HepG2 (cell line): ENCODE results near the gene ADAM15. TPM values are rescaled to one million over a fixed set of nuclear protein-coding genes. Genes with fewer than 3 reads are reported as not detected.

Source experiments
- ATAC-seq: fragments of 200-7000 bp; cut with Tn5 transposase; 3 replicates; pipeline ENCODE4 v1.9.1; 2020; ENCODE audit warnings: mild to moderate bottlenecking, moderate library complexity
- BruUV-seq: library from RNA; stranded (reverse); fragments of 400-500 nt; replicated peaks from 2 replicates; lab custom pipeline; 2021; lab: Mats Ljungman, UMichigan
- CTCF ChIA-PET: fragments of 300-600 bp; formaldehyde crosslinking; extraction: SDS; loops from one replicate; lab custom pipeline; 2021; ENCODE audit warnings: low total read pairs, inconsistent platforms, low intra/inter-chr PET ratio; lab: Yijun Ruan, JAX
- POLR2A ChIA-PET: fragments of 350-600 bp; sonication (Branson Sonifier 250); formaldehyde crosslinking; loops from one replicate; lab custom pipeline; 2020; ENCODE audit warnings: antibody characterized with exemption, inconsistent platforms; lab: Yijun Ruan, JAX
- DNase-seq: peaks from one replicate; pipeline ENCODE4 v3.0.0-alpha.2; 2015; ENCODE audit warnings: low spot score
- FAIRE-seq: peaks from 3 replicates; lab custom pipeline; 2011; peaks lifted over from hg19 to GRCh38; lab: Jason Lieb, UNC
- H2AFZ ChIP-seq: one replicate; pipeline ENCODE4 v1.6.1; 2011; ENCODE audit warnings: low read length, inconsistent platforms
- H3K27ac ChIP-seq: fragments of 300-600 bp; 3 replicates; pipeline ENCODE4 v1.8.0; 2011; ENCODE audit warnings: mixed run types, mild to moderate bottlenecking, mixed read lengths, low read length, inconsistent platforms; ENCODE audit not compliant: insufficient read depth; ENCODE audit errors: extremely low read length
- H3K27me3 ChIP-seq, 2 experiments: fragments of 200-600 bp in 1 of 2; 2 replicates in 1 of 2; 3 replicates in 1 of 2; pipeline versions ENCODE4 v1.6.0 to v1.8.0; 2011; ENCODE audit warnings: low read length in 2 of 2, mild to moderate bottlenecking in 2 of 2, moderate library complexity in 2 of 2, inconsistent platforms in 1 of 2; ENCODE audit not compliant: insufficient read depth in 2 of 2, control insufficient read depth in 1 of 2
- H3K36me3 ChIP-seq, 2 experiments: fragments of 200-600 bp in 1 of 2; replicated peaks in 1 of 2; 2 replicates in 1 of 2; 3 replicates in 1 of 2; pipeline versions ENCODE4 v1.5.1 to v1.8.0; 2011; ENCODE audit warnings: low read length in 2 of 2, inconsistent platforms in 1 of 2; ENCODE audit not compliant: insufficient read depth in 2 of 2, control insufficient read depth in 1 of 2
- H3K4me1 ChIP-seq: 2 replicates; pipeline ENCODE4 v1.5.1; 2012; ENCODE audit warnings: low read length, inconsistent platforms; ENCODE audit not compliant: insufficient read depth
- H3K4me2 ChIP-seq: 2 replicates; pipeline ENCODE4 v1.6.0; 2011; ENCODE audit warnings: low read depth, low read length, inconsistent platforms
- H3K4me3 ChIP-seq, 3 experiments: fragments of 200-600 bp in 1 of 3; sonication (generic), shearing (Covaris generic) in 1 of 3; replicated peaks in 1 of 3; 2 replicates each; pipeline ENCODE4 v1.5.1; 2011 to 2016; ENCODE audit warnings: low read length in 3 of 3, inconsistent platforms in 2 of 3, low read depth in 2 of 3, mild to moderate bottlenecking in 2 of 3, control low read depth in 1 of 3, mixed read lengths in 1 of 3; ENCODE audit not compliant: insufficient read depth in 1 of 3
- H3K79me2 ChIP-seq: one replicate; pipeline ENCODE4 v1.6.1; 2011; ENCODE audit warnings: low read length, inconsistent platforms; ENCODE audit not compliant: insufficient read depth
- H3K9ac ChIP-seq: 2 replicates; pipeline ENCODE4 v1.6.0; 2011; ENCODE audit warnings: mild to moderate bottlenecking, low read depth, low read length, inconsistent platforms; ENCODE audit not compliant: insufficient read depth
- H3K9me3 ChIP-seq: 2 replicates; pipeline ENCODE4 v1.5.1; 2012; ENCODE audit warnings: mild to moderate bottlenecking, low read length
- H4K20me1 ChIP-seq: 2 replicates; pipeline ENCODE4 v1.6.0; 2011; ENCODE audit warnings: inconsistent platforms, mild to moderate bottlenecking, low read length, moderate library complexity; ENCODE audit not compliant: insufficient read depth
- KLF15 ChIP-seq: sonication (generic); formaldehyde crosslinking; IDR thresholded peaks from 2 replicates; pipeline ENCODE4 v1.8.1; 2023; ENCODE audit warnings: borderline replicate concordance, mild to moderate bottlenecking, inconsistent platforms, missing genetic modification reagents, mixed read lengths
- NONO ChIP-seq, 2 experiments: fragments of 450-650 bp in 1 of 2; sonication (generic) in 1 of 2; formaldehyde crosslinking in 1 of 2; IDR thresholded peaks in 1 of 2; conservative IDR thresholded peaks in 1 of 2; 2 replicates each; pipeline versions ENCODE4 v1.6.1 to v1.8.0; 2017 to 2022; ENCODE audit warnings: mild to moderate bottlenecking in 1 of 2, missing genetic modification reagents in 1 of 2, moderate library complexity in 1 of 2
- NR2F6 ChIP-seq, 2 experiments: IDR thresholded peaks; 2 replicates each; pipeline ENCODE4 v1.6.1; 2016; ENCODE audit warnings: antibody characterized with exemption in 1 of 2, mild to moderate bottlenecking in 1 of 2
- SRY ChIP-seq: sonication (generic); formaldehyde crosslinking; IDR thresholded peaks from 2 replicates; pipeline ENCODE4 v1.8.0; 2022; ENCODE audit warnings: mild to moderate bottlenecking, missing genetic modification reagents
- ZNF180 ChIP-seq: sonication (generic); formaldehyde crosslinking; IDR thresholded peaks from 2 replicates; pipeline ENCODE4 v1.4.0; 2020; ENCODE audit warnings: low read depth, missing genetic modification reagents, borderline replicate concordance
- ZNF235 ChIP-seq: sonication (generic); formaldehyde crosslinking; IDR thresholded peaks from 2 replicates; pipeline ENCODE4 v1.8.1; 2023; ENCODE audit warnings: mild to moderate bottlenecking, missing genetic modification reagents, borderline replicate concordance
- WGBS: methylation state at CpG from one replicate; pipeline ENCODE4 v1.1.6; 2017; ENCODE audit warnings: low lambda C conversion rate; 5-methylcytosine and 5-hydroxymethylcytosine counted together
- in situ Hi-C: cut with HindIII; loops from 2 replicates; pipeline ENCODE4 v1.10.0; 2017; ENCODE audit warnings: low pct_unique_long_range_greater_than_20kb; ENCODE audit not compliant: extremely low pct_ligation_motif_present
- intact Hi-C: fragments of 100-400 bp; cut with micrococcal nuclease; formaldehyde crosslinking; loops from one replicate; pipeline ENCODE4 v1.10.0; 2022; ENCODE audit not compliant: unreplicated experiment
- polyA plus RNA-seq, 8 experiments: library from polyadenylated mRNA; depleted of rRNA in 3 of 8; stranded (reverse) in 7 of 8; unstranded in 1 of 8; fragments of >200 nt; fragmentation: Illumina TruSeq in 4 of 8; extraction: Trizol in 4 of 8; gene quantifications; 2 replicates each; pipeline versions ENCODE4 v1.2.1 to v1.2.3, GENCODE V29; 2011 to 2016; ENCODE audit warnings: low read depth in 4 of 8, missing spikeins in 1 of 8, mixed read lengths in 1 of 8; ENCODE audit not compliant: insufficient read depth in 1 of 8
- total RNA-seq, 5 experiments: library from RNA; depleted of rRNA; stranded (reverse); fragments of >200 nt; fragmentation: Illumina TruSeq; extraction: Trizol; gene quantifications; 2 replicates each; pipeline ENCODE4 v1.2.3, GENCODE V29; 2016; ENCODE audit warnings: low read depth in 1 of 5
- TF ChIP-seq, protein P1 (sequence below): sonication (generic); formaldehyde crosslinking; IDR thresholded peaks from 2 replicates; pipeline ENCODE4 v1.4.0; 2020; ENCODE audit warnings: low read depth, mild to moderate bottlenecking, missing genetic modification reagents
- TF ChIP-seq, protein P2 (sequence below): sonication (generic); formaldehyde crosslinking; IDR thresholded peaks from 2 replicates; pipeline ENCODE4 v1.4.0; 2020; ENCODE audit warnings: mild to moderate bottlenecking, missing genetic modification reagents

The ADAM15 gene
- total and polyA plus RNA-seq, 2 of the 13 experiments (the other 11 are each of a cell fraction or from before 2014, with no cell fraction given) = 17.9 to 25.6 TPM

DNA sequence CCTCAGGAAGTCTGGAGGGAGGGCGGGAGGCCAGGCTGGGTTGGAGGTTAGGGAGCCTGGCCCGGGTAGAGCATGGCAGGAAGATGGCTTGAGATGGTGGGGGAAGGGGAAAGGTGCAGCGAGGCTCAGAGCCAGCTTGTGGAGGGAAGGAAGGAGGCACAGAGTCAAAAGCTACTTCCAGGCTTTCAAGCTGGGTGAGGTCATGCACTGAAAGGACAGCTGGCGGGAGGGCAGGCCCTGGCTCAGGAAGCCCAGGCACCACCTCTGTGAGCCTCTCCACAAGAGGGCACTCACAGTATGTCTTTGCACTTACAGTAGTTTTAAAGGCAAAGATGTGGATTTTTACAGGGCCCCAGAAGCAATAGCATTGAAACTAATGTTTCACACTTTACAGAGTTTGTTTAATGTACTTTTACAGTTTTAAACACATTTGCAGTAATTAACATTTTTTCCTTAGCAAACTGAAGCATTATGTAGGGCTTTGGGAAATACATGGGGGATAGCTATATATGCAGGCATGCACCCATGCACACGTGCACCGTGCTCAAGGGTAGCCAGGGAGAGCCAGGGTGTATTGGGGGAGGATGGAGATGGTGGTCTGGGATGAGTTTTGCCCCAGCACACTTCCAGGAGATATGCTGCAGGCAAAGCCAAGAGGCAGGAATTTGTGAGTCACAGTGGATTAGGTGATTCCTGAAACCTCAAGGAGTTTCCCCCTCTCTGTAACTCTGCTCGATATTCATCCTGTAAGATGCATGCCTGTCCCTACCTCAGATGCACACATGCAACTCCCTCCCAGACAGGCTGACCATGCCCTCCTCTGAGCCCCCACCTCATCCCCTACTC is 6.1 kb upstream of the ADAM15 start (continued):
- no peak for TF ChIP-seq ZNF235

DNA sequence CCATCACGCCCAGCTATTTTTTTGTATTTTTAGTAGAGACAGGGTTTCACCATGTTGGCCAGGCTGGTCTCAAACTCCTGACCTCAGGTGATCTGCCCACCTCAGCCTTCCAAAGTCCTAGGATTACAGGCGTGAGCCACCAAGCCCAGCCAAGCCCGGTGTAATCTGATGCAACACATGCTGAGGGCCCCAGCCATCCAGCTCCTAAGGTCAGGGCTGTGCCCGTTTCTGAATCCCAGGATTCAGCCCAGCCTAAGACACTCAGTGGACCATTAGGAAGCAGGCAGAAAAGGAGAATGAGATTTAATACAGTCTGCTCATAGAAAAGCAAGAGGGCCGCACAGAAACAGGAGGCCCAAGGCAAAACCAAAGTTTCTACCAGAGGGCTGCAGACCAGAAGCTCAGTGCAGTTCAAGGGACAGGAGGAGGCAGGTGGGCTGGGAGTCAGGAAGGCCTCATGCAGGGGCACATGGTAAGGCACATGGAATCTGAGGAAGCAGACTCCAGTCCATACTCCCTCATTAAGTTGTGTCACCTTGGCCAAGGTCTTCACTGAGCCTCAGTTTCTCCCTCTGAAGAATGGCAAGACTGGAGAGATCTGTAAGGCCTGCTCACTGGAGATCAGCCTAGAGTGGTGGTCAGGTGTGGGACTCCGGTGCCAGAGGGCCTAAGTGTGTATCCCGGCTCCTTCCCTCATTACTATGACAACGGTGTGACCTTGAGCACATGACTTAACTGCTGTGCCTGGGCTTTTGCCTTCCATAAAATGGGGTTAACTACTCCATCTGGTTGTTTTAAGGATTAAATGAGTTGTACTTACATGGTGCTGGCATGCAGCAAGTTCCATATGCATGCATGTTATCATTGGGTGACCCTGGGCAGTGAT is 2.4 kb upstream of the ADAM15 start:
- in situ Hi-C loops = no loop called here
- intact Hi-C loops = loop anchor here (5.0 kb wide), 2 partner anchors 34 to 141 kb away; no protein-coding TSS in a partner anchor
- H3K9me3 ChIP-seq = no peaks in the 10 kb centered on the region
- no peak for DNase-seq
- POLR2A ChIA-PET = interaction anchor here (0.7 to 1.0 kb wide), 5 partner anchors 10 to 93 kb away, joined by 3 to 4 read pairs (median 3); partner anchors contain the start of genes PBXIP1 and SHC1
- H3K27me3 ChIP-seq = no peaks in the 10 kb centered on the region
- BruUV-seq = no TSS peak
- CTCF ChIA-PET = interaction anchor here (2.0 kb wide), 1 partner anchor 31 kb away, joined by 7 read pairs; no protein-coding TSS in a partner anchor
- ATAC-seq = 0 out of 3 replicates have a peak, but pooled peaks have one; percentile 8
- peak overlapping the region; percentile 11 for H3K4me2 ChIP-seq
- H3K9ac ChIP-seq = no peak overlapping the region
- no peaks in the 10 kb centered on the region for H3K36me3 ChIP-seq
- H3K4me1 ChIP-seq = peaks cover 72% of the 10 kb centered on the region
- peak overlapping the region; percentile 48 for H3K27ac ChIP-seq
- H3K4me3 ChIP-seq = no peak overlapping the region
- H2AFZ ChIP-seq = no peak overlapping the region
- H4K20me1 ChIP-seq = no peaks in the 10 kb centered on the region
- no peaks in the 10 kb centered on the region for H3K79me2 ChIP-seq
- 31% methylated on average over 6 of the region's 8 CpGs for WGBS
- FAIRE-seq = peak; percentile 52
- no peak for TF ChIP-seq KLF15 (CRISPR knock-in tag)
- TF ChIP-seq, protein P1, sequence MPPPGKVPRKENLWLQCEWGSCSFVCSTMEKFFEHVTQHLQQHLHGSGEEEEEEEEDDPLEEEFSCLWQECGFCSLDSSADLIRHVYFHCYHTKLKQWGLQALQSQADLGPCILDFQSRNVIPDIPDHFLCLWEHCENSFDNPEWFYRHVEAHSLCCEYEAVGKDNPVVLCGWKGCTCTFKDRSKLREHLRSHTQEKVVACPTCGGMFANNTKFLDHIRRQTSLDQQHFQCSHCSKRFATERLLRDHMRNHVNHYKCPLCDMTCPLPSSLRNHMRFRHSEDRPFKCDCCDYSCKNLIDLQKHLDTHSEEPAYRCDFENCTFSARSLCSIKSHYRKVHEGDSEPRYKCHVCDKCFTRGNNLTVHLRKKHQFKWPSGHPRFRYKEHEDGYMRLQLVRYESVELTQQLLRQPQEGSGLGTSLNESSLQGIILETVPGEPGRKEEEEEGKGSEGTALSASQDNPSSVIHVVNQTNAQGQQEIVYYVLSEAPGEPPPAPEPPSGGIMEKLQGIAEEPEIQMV (CRISPR knock-in tag) = no peak
- TF ChIP-seq NONO (IDR thresholded peaks at IDR 0.05) = no peak
- 0 out of 2 replicates have a peak, but pooled peaks have one; percentile 23 for TF ChIP-seq NONO (CRISPR knock-in tag; conservative IDR thresholded peaks at IDR 0.05)
- no peak for TF ChIP-seq NR2F6 (IDR thresholded peaks at IDR 0.05)
- TF ChIP-seq NR2F6 (CRISPR knock-in tag; IDR thresholded peaks at IDR 0.05) = peak; percentile 44; the same call in 1 of the 2 replicates
- TF ChIP-seq, protein P2, sequence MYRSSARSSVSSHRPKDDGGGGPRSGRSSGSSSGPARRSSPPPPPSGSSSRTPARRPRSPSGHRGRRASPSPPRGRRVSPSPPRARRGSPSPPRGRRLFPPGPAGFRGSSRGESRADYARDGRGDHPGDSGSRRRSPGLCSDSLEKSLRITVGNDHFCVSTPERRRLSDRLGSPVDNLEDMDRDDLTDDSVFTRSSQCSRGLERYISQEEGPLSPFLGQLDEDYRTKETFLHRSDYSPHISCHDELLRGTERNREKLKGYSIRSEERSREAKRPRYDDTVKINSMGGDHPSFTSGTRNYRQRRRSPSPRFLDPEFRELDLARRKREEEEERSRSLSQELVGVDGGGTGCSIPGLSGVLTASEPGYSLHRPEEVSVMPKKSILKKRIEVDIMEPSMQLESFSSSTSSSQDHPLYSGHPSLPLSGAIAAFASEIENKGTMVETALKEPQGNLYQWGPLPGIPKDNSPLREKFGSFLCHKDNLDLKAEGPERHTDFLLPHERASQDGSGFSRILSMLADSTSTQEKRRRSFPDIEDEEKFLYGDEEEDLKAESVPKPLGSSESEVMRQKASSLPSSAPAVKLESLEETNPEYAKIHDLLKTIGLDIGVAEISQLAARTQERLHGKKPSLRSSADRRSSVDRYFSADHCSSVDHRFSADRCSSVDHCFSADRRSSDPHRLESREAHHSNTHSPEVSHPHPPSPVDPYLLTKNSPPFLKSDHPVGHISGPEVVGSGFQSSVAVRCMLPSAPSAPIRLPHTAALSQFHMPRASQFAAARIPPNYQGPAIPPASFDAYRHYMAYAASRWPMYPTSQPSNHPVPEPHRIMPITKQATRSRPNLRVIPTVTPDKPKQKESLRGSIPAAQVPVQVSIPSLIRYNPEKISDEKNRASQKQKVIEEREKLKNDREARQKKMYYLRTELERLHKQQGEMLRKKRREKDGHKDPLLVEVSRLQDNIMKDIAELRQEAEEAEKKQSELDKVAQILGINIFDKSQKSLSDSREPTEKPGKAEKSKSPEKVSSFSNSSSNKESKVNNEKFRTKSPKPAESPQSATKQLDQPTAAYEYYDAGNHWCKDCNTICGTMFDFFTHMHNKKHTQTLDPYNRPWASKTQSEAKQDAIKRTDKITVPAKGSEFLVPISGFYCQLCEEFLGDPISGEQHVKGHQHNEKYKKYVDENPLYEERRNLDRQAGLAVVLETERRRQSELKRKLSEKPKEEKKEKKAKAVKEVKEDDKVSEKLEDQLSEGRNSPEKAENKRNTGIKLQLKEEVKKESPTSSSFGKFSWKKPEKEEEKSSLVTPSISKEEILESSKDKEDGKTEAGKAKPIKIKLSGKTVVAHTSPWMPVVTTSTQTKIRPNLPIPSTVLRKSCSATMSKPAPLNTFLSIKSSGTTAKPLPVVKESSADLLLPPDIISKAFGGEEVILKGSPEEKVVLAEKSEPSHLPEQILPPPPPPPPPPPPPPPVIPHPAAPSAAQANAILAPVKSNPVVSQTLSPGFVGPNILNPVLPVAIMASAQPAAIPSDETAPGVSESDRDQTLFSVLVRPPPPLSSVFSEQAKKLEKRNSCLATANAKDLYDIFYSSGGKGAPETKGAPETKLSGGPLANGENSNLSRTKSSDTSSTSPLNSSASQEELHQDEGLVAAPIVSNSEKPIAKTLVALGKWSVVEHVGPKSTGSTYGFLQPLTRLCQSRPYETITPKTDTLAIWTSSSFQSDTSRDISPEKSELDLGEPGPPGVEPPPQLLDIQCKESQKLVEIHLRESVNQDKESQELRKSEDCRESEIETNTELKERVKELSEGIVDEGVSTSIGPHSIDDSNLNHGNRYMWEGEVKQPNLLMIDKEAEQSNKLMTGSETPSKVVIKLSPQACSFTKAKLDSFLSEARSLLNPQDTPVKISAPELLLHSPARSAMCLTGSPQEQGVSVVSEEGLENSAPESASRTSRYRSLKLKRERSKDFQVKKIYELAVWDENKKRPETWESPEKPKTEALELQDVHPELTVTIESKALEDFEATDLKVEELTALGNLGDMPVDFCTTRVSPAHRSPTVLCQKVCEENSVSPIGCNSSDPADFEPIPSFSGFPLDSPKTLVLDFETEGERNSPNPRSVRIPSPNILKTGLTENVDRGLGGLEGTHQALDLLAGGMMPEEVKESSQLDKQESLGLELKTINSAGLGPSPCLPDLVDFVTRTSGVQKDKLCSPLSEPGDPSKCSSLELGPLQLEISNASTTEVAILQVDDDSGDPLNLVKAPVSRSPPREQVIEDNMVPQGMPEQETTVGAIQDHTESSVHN (CRISPR knock-in tag) = no peak
- TF ChIP-seq SRY = 0 out of 2 replicates have a peak, but pooled peaks have one; percentile 26
- TF ChIP-seq ZNF180 (CRISPR knock-in tag) = no peak
